Heart left ventricle (tissue), 13 donors: ENCODE data around the gene PTGS1.

ENCODE experiments used
- POLR2A ChIP-seq, 2 donors: fragments of 450-650 bp; IDR thresholded peaks; one replicate each; pipeline ENCODE4 v1.6.1; 2017; ENCODE audit warnings: antibody characterized with exemption in 2 of 2, mild to moderate bottlenecking in 2 of 2, moderate library complexity in 2 of 2
- TF ChIP-seq, protein P1 (sequence below), 12 donors: fragments of 200-600 bp; sonication (generic) in 4 of 12; IDR thresholded peaks; one replicate each; pipeline versions ENCODE4 v1.5.0 to v1.8.0; 2018 to 2022; ENCODE audit warnings: antibody characterized with exemption in 12 of 12, mild to moderate bottlenecking in 5 of 12
- donor health status: ischemic (EF 13 %, LVEDD 7.1; RV severe dilation, severe dysfunction).
- donor health status: DM: no; HTN: yes; CAD: no.
- donor health status: DM: no; HTN: no; CAD: no.
- donor health status: ischemic (EF 25% LVEDD 6.9; RV normal size, moderate dysfunction).
- donor health status: ischemic (EF 25% LVEDD 5.7; RV mildly dilated, moderate dysfunction).
- donor health status: ischemic (EF 35%, LVEDD 5.7; RV mildly dilated, moderate dysfunction).
- donor health status: nonischemic (EF 11% LVEDD 7.7; RV severe dilation, severe dysfunction).
- donor health status: DM: yes; HTN: yes; CAD: no.
- donor health status: PGD.
- donor health status: ischemic (EF 29% LVEDD 5.4; RV normal size, mild dysfunction).
- donor health status: nonischemic (EF 23%, LVEDD 6.1; RV moderate dilation, normal function).

DNA sequence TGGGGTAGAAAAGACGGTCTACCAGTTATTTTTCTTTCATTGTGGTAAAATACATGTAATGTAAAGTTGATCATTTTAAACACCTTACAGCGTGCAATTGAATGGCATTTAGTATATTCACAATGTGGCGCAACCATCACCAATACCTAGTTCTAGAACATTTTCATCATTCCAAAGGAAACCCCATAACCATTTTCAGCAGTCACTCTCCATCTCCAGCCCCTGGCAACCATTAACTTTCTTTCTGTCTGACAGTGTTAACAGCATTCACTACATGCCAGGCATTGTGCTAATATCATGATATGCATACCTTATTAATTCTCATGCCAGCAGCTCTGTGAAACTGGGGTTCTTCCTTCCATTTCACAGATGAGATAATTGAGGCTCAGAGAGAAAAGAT lies 32.0 kb downstream of the PTGS1 start:
- TF ChIP-seq, protein P1, sequence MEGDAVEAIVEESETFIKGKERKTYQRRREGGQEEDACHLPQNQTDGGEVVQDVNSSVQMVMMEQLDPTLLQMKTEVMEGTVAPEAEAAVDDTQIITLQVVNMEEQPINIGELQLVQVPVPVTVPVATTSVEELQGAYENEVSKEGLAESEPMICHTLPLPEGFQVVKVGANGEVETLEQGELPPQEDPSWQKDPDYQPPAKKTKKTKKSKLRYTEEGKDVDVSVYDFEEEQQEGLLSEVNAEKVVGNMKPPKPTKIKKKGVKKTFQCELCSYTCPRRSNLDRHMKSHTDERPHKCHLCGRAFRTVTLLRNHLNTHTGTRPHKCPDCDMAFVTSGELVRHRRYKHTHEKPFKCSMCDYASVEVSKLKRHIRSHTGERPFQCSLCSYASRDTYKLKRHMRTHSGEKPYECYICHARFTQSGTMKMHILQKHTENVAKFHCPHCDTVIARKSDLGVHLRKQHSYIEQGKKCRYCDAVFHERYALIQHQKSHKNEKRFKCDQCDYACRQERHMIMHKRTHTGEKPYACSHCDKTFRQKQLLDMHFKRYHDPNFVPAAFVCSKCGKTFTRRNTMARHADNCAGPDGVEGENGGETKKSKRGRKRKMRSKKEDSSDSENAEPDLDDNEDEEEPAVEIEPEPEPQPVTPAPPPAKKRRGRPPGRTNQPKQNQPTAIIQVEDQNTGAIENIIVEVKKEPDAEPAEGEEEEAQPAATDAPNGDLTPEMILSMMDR (IDR thresholded peaks at IDR 0.05): no peak
- TF ChIP-seq POLR2A (IDR thresholded peaks at IDR 0.05): no peak
